Adrenal gland (tissue), 5 donors: ENCODE measurements around the gene SRGAP1.

Experiments used
- POLR2A ChIP-seq, 2 donors: fragments of 450-650 bp; IDR thresholded peaks; one replicate each; pipeline ENCODE4 v1.6.1; 2017; ENCODE audit warnings: antibody characterized with exemption in 2 of 2, mild to moderate bottlenecking in 2 of 2, moderate library complexity in 1 of 2
- TF ChIP-seq, protein P1 (sequence below), 6 experiments: fragments of 450-650 bp in 4 of 6; fragments of 200-600 bp in 2 of 6; sonication (generic) in 1 of 6; IDR thresholded peaks; 1 replicate in 5 of 6; 2 replicates in 1 of 6; pipeline versions ENCODE4 v1.5.1 to v1.8.0; 2016 to 2021; ENCODE audit warnings: antibody characterized with exemption in 6 of 6, mild to moderate bottlenecking in 2 of 6, moderate library complexity in 1 of 6
- donor health status: DM: no; HTN: no; CAD: no.

DNA sequence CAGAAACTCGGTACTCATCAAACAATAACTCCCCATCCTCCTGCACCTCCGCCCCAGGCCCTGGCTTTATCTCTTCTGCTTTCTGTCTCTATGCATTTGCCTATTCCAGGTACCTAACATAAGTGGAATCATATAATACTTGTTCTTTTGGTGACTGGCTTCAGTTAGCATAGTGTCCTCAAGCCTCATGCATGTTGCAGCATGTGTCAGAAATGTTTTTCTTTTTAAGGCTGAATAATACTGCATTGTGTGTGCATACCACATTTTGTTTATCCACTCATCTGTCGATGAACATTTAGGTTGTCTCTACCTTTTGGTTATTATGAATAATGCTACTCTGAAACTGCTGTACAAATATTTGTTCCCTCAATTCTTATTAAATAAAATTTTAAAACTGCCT, 260.5 kb downstream of the SRGAP1 start:
- TF ChIP-seq, protein P1, sequence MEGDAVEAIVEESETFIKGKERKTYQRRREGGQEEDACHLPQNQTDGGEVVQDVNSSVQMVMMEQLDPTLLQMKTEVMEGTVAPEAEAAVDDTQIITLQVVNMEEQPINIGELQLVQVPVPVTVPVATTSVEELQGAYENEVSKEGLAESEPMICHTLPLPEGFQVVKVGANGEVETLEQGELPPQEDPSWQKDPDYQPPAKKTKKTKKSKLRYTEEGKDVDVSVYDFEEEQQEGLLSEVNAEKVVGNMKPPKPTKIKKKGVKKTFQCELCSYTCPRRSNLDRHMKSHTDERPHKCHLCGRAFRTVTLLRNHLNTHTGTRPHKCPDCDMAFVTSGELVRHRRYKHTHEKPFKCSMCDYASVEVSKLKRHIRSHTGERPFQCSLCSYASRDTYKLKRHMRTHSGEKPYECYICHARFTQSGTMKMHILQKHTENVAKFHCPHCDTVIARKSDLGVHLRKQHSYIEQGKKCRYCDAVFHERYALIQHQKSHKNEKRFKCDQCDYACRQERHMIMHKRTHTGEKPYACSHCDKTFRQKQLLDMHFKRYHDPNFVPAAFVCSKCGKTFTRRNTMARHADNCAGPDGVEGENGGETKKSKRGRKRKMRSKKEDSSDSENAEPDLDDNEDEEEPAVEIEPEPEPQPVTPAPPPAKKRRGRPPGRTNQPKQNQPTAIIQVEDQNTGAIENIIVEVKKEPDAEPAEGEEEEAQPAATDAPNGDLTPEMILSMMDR (IDR thresholded peaks at IDR 0.05): no peak
- no peak for TF ChIP-seq POLR2A (IDR thresholded peaks at IDR 0.05)
